ENCODE data around the gene SLC2A11. TPM values are rescaled to one million over a fixed set of nuclear protein-coding genes. Genes with fewer than 3 reads are reported as not detected.
A peak's percentile ranks its signal among the peaks of the same experiment; 100 is the strongest.

SLC2A11 gene
- polyA plus RNA-seq, 2 of the 4 experiments (the other 2 are of a cell fraction), result 5.6 to 12.4 TPM

DNA sequence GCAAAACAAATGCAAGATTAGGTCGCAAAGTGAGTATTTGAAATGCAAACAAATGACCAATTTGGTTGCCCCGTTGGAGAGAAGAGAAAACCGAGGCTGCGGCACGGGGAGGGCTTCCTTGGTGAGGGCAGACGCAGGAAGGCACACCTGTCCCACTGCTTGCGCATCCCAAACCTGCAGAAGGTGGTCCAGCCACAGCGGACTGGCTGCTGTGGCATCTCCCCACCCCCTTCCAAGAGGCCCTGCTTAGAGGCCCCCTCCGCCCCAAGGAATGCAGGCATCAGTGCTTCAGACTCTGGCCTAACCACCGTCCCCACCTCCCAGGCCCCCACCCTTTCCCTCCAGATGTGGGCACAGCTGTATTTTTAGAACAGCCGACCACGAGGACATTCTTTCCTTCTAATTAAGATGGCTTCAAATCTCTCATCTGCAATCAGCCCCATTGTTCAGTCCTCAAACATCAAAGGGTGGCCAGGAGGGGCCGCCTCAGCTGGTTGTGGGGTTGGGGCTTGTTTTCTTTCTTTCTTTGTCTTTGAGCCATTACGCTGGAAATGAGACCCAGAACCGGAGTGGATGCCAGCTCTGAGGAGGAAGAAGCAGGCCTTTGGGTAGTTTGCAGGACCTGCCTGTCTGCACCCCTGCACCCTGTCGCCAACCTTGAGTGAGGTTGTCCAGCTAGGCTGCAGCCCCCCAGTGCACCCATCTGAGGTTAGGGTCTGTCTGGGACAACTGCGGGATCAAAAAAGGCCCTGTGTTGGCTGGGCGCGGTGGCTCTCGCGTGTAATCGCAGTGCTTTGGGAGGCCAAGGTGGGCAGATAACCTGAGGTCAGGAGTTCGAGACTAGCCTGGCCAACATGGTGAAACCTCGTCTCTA is 9.4 kb upstream of the SLC2A11 start:
- no peak overlapping the region for H3K4me2 ChIP-seq
- 77% methylated on average over 21 of the region's 24 CpGs for WGBS (ENCODE audit: missing lambda C conversion rate)
- H3K27ac ChIP-seq, result no peak overlapping the region
- TF ChIP-seq, protein P1, sequence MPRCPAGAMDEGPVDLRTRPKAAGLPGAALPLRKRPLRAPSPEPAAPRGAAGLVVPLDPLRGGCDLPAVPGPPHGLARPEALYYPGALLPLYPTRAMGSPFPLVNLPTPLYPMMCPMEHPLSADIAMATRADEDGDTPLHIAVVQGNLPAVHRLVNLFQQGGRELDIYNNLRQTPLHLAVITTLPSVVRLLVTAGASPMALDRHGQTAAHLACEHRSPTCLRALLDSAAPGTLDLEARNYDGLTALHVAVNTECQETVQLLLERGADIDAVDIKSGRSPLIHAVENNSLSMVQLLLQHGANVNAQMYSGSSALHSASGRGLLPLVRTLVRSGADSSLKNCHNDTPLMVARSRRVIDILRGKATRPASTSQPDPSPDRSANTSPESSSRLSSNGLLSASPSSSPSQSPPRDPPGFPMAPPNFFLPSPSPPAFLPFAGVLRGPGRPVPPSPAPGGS (IDR thresholded peaks at IDR 0.05), result no peak
- TF ChIP-seq POLR2AphosphoS2 (conservative IDR thresholded peaks at IDR 0.05; ENCODE audit: low read length) (no peak), MAFK (IDR thresholded peaks at IDR 0.05; ENCODE audit: partially characterized antibody) (no peak), SMC3 (IDR thresholded peaks at IDR 0.05) (no peak), MAZ (IDR thresholded peaks at IDR 0.05; ENCODE audit: borderline replicate concordance, low read depth, low read length) (no peak), CEBPB (IDR thresholded peaks at IDR 0.05) (no peak), CBX2 (IDR thresholded peaks at IDR 0.05; ENCODE audit: borderline replicate concordance, low read depth) (no peak), SREBF2 (IDR thresholded peaks at IDR 0.05) (no peak), RFX5 (IDR thresholded peaks at IDR 0.05) (no peak)
- FAIRE-seq, result no peak
- DNase-seq (ENCODE audit: low read depth in 1 of 2, low spot score in 1 of 2), result no peak
- ChIA-PET POLR2A (no interaction called here), CTCF (interaction anchor here (0.9 to 8.7 kb wide), 11 partner anchors 10 to 307 kb away, joined by 4 to 175 read pairs (median 13); partner anchors contain the start of genes C22orf15, CHCHD10, DERL3 and MMP11)
- ATAC-seq, result no peak
- H3K4me1 ChIP-seq, result no peaks in the 10 kb centered on the region
- no peak overlapping the region for H3K4me3 ChIP-seq
- H3K9me3 ChIP-seq, result no peaks in the 10 kb centered on the region

GRCh38 chr22:23849009-23850006 is 8.4 kb upstream of the SLC2A11 start:
- no peak for FAIRE-seq

More at GRCh38 chr22:23849009-23850006, 8.4 kb upstream of the SLC2A11 start:
- Histone ChIP-seq H3K27ac (peak overlapping the region; percentile 33 to 75; a peak in 3 of 6 replicates), H3K4me1 (no peaks in the 10 kb centered on the region), H3K4me2 (peak overlapping the region; percentile 91), H3K4me3 (0 out of 3 replicates have a peak overlapping the region, but pooled peaks have one; percentile 23), H3K9me3 (no peaks in the 10 kb centered on the region)
- TF ChIP-seq MAFK (IDR thresholded peaks at IDR 0.05; ENCODE audit: partially characterized antibody) (no peak), RAD21 (conservative IDR thresholded peaks at IDR 0.05 in 1 of 2, IDR thresholded peaks at IDR 0.05 in 1 of 2) (peak; percentile 84 to 93), E2F6 (IDR thresholded peaks at IDR 0.05; ENCODE audit: borderline replicate concordance, low read depth) (peak; percentile 51; the same call in 1 of the 2 replicates), SMC3 (IDR thresholded peaks at IDR 0.05) (peak; percentile 71), HMGXB4 (CRISPR knock-in tag; IDR thresholded peaks at IDR 0.05; ENCODE audit: borderline replicate concordance) (no peak), CHD4 (IDR thresholded peaks at IDR 0.05; ENCODE audit: borderline replicate concordance) (no peak), HOXB13 (CRISPR knock-in tag; IDR thresholded peaks at IDR 0.05; ENCODE audit: low read depth) (no peak)
- TF ChIP-seq, protein P2, sequence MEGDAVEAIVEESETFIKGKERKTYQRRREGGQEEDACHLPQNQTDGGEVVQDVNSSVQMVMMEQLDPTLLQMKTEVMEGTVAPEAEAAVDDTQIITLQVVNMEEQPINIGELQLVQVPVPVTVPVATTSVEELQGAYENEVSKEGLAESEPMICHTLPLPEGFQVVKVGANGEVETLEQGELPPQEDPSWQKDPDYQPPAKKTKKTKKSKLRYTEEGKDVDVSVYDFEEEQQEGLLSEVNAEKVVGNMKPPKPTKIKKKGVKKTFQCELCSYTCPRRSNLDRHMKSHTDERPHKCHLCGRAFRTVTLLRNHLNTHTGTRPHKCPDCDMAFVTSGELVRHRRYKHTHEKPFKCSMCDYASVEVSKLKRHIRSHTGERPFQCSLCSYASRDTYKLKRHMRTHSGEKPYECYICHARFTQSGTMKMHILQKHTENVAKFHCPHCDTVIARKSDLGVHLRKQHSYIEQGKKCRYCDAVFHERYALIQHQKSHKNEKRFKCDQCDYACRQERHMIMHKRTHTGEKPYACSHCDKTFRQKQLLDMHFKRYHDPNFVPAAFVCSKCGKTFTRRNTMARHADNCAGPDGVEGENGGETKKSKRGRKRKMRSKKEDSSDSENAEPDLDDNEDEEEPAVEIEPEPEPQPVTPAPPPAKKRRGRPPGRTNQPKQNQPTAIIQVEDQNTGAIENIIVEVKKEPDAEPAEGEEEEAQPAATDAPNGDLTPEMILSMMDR (IDR thresholded peaks at IDR 0.05), result peak; percentile 83
- CTCF ChIA-PET, result interaction anchor here (0.7 to 8.7 kb wide), 57 partner anchors 9 to 457 kb away, joined by 3 to 175 read pairs (median 4); partner anchors contain the start of genes C22orf15, CHCHD10, DERL3 and MMP11
- POLR2A ChIA-PET, result interaction anchor here (0.9 to 1.0 kb wide), 2 partner anchors 9 to 82 kb away, joined by 3 read pairs; partner anchors contain the start of gene SLC2A11
- ATAC-seq, result peak; percentile 83 to 94
- WGBS (ENCODE audit: missing lambda C conversion rate), result 13% methylated on average over 38 of the region's 62 CpGs
- peak; percentile 55 to 76 for DNase-seq (ENCODE audit: low read depth in 1 of 2, low spot score in 1 of 2)

Data from A549 (cell line).